Lung (tissue), 12 donors: Measurements from ENCODE around the gene FBXO44. TPM values are rescaled to one million over a fixed set of nuclear protein-coding genes. Genes with fewer than 3 reads are reported as not detected.

Source experiments
- ATAC-seq: fragments of 200-7000 bp; cut with Tn5 transposase; one replicate; pipeline ENCODE4 v1.9.1; 2020; ENCODE audit warnings: moderate number of reproducible peaks; ENCODE audit not compliant: insufficient read depth, low FRiP score
- DNase-seq, 3 donors: peaks; one replicate each; pipeline ENCODE4 v3.0.0-alpha.2; 2013 to 2017
- H3K27ac ChIP-seq, 2 donors: one replicate each; pipeline ENCODE4 v1.5.1; 2013; ENCODE audit warnings: mild to moderate bottlenecking in 2 of 2, moderate library complexity in 2 of 2, control low read depth in 1 of 2, inconsistent platforms in 1 of 2, low read depth in 1 of 2, low read length in 1 of 2
- H3K27me3 ChIP-seq, 3 donors: one replicate each; pipeline ENCODE4 v1.5.1; 2013; ENCODE audit warnings: low read length in 2 of 3; ENCODE audit not compliant: control insufficient read depth in 3 of 3, insufficient read depth in 3 of 3
- H3K36me3 ChIP-seq, 4 donors: one replicate each; pipeline ENCODE4 v1.5.1; 2013; ENCODE audit warnings: low read length in 4 of 4, mild to moderate bottlenecking in 1 of 4, moderate library complexity in 1 of 4; ENCODE audit not compliant: control insufficient read depth in 4 of 4, insufficient read depth in 4 of 4
- H3K4me1 ChIP-seq, 5 donors: one replicate each; pipeline ENCODE4 v1.5.1; 2013; ENCODE audit warnings: low read length in 5 of 5, mild to moderate bottlenecking in 2 of 5, moderate library complexity in 1 of 5; ENCODE audit not compliant: control insufficient read depth in 5 of 5, insufficient read depth in 5 of 5
- H3K4me3 ChIP-seq: one replicate; pipeline ENCODE4 v1.5.1; 2013; ENCODE audit warnings: mild to moderate bottlenecking, control low read depth, moderate library complexity
- H3K9ac ChIP-seq, 2 donors: one replicate each; pipeline ENCODE4 v1.5.1; 2013; ENCODE audit warnings: low read length in 2 of 2, control low read depth in 1 of 2; ENCODE audit not compliant: insufficient read depth in 1 of 2
- H3K9me3 ChIP-seq, 4 donors: one replicate each; pipeline ENCODE4 v1.5.1; 2013; ENCODE audit warnings: low read length in 3 of 4, mild to moderate bottlenecking in 1 of 4, moderate library complexity in 1 of 4; ENCODE audit not compliant: control insufficient read depth in 4 of 4, insufficient read depth in 3 of 4
- CTCF ChIP-seq: IDR thresholded peaks from 2 replicates; pipeline ENCODE4 v1.5.1; 2012; ENCODE audit warnings: mild to moderate bottlenecking; ENCODE audit errors: control extremely low read depth, extremely low read depth
- WGBS, 2 donors: extraction: QIAGEN DNeasy Blood & Tissue Kit; methylation state at CpG; one replicate each; pipeline ENCODE4 v1.1.7; 2013; 5-methylcytosine and 5-hydroxymethylcytosine counted together
- polyA plus RNA-seq, 2 donors: library from polyadenylated mRNA; stranded (reverse); fragments of 200-250 nt; gene quantifications; one replicate each; pipeline ENCODE4 v1.2.1, GENCODE V29; 2013
- total RNA-seq, 2 donors: library from RNA; depleted of rRNA in 1 of 2; stranded (reverse); fragments of >200 nt in 1 of 2; gene quantifications; one replicate each; pipeline ENCODE4 v1.2.1, GENCODE V29; 2014 to 2021
- donor health status: control.
- donor health status: control.
- donor health status: Bipolar disorder and iron deficiency.
- donor health status: healthy.
- donor health status: DM: yes; HTN: yes; CAD: no.

Gene FBXO44
- total and polyA plus RNA-seq, 4 donors, result 10.6 to 19.6 (median 14.2) TPM

- H3K4me3 ChIP-seq, result no peak overlapping the region
- H3K9ac ChIP-seq, result no peak overlapping the region
- WGBS, 2 donors, result 58 to 62% methylated on average over 6 of the region's 6 CpGs
- peaks cover 0 to 6% (median 0%) of the 10 kb centered on the region in 3 donors for H3K27me3 ChIP-seq
- no peak for TF ChIP-seq CTCF
- peaks cover 0 to 5% (median 2%) of the 10 kb centered on the region in 4 donors for H3K9me3 ChIP-seq
- DNase-seq (no peak), ATAC-seq (no peak)
- no peaks in the 10 kb centered on the region for H3K36me3 ChIP-seq
- H3K4me1 ChIP-seq, result no peaks in the 10 kb centered on the region
- no peak overlapping the region for H3K27ac ChIP-seq
These were observed 44.0 kb upstream of the FBXO44 start for GRCh38 chr1:11610629-11611180.

GRCh38 chr1:11611638-11612327 is 42.9 kb upstream of the FBXO44 start:
- H3K9ac ChIP-seq, result no peak overlapping the region
- H3K36me3 ChIP-seq, result no peaks in the 10 kb centered on the region
- TF ChIP-seq CTCF, result no peak
- DNase-seq (no peak), ATAC-seq (no peak)
- no peaks in the 10 kb centered on the region for H3K4me1 ChIP-seq
- H3K4me3 ChIP-seq, result no peak overlapping the region
- WGBS, 2 donors, result 37 to 44% methylated on average over 7 of the region's 7 CpGs
- H3K9me3 ChIP-seq, result peaks cover 0 to 2% (median under 1%) of the 10 kb centered on the region in 4 donors
- H3K27me3 ChIP-seq, result peaks cover 0 to 6% (median 0%) of the 10 kb centered on the region in 3 donors
- no peak overlapping the region for H3K27ac ChIP-seq

- ATAC-seq (no peak), DNase-seq (no peak)
- Histone ChIP-seq H3K27ac (no peak overlapping the region), H3K4me3 (no peak overlapping the region), H3K27me3 (peaks cover 0 to 8% (median 0%) of the 10 kb centered on the region in 3 donors), H3K9ac (no peak overlapping the region), H3K4me1 (no peaks in the 10 kb centered on the region), H3K36me3 (no peaks in the 10 kb centered on the region), H3K9me3 (no peaks in the 10 kb centered on the region)
- 80 to 83% methylated on average over 5 of the region's 5 CpGs for WGBS, 2 donors
- no peak for TF ChIP-seq CTCF
These were observed 41.3 kb upstream of the FBXO44 start for GRCh38 chr1:11613347-11613746.
